Middle frontal gyrus (tissue), 1 donor: ENCODE measurements around the gene MOK.

ENCODE experiments used
- DNase-seq: peaks from one replicate; pipeline ENCODE4 v3.0.0-alpha.2; 2015; ENCODE audit warnings: low spot score; ENCODE audit errors: extremely low spot score

The MOK gene

DNA sequence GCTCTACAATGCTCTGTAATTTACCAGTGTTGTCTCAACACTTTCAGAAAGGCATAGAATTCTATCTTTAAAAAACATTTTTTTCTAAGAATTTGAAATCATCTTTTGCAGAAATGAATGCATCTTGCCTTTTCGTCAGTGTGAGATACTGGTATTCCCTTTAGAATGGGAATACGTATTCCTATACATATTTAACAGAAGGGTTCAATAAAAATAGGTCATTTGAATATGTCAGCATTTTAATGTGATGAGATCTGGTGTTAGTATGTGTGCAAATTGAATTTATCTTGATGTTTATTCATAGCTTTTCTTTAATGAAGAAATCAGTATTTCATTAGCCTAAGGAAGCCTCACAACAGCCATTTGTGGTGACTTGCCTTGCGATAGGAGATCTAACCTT is 121.1 kb downstream of the MOK start:
- no peak for DNase-seq

DNA sequence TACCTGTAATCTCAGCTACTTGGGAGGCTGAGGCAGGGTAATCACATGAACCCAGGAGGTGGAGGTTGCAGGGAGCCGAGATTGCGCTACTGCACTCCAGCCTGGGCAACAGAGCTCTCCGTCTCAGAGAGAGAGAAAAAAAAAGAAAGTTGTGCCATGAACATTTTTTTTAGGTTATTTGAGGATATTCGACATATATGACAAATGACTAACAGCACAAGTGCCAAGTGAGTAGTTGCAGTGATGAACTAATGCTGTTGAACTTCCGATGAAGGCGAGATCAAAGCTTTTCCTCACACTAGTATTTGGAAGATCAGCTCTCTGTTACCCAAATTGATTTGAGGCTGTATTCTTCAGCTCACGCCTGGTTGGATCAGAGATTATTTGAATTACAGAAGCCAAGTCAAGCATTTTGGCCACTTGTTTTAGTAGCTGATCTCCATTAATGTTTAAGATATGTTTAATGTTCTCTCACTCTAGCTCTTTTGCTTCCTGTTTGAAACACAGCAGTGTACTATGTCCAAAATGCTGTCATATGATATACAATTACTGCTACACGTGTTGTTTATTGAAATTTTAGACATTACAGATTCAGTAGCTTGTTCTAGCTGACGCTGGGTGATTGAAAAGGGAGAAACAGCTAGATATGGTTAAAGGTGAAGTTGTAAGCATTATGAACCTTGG is 121.9 kb downstream of the MOK start:
- no peak for DNase-seq

DNA sequence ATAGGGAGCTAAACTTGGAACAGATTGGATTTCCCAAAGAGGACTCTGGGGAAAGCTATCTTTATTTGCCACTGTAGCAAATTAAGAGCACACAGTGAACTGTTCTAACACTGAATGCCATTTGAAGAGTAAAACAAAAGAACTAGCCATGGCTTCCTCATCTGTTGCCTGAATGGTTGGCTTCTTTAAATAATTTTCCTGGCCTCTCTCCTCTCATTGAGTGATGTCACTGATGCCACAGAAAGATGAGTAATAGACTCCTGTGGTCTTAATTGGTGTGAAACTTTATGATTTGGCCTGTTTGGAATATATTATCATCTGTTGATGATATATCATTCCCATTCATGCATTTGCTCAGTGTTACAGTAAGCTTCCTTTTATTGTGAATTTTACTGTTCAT is 122.8 kb downstream of the MOK start:
- no peak for DNase-seq

GRCh38 chr14:102181187-102181586 is 123.8 kb downstream of the MOK start:
- no peak for DNase-seq

DNA sequence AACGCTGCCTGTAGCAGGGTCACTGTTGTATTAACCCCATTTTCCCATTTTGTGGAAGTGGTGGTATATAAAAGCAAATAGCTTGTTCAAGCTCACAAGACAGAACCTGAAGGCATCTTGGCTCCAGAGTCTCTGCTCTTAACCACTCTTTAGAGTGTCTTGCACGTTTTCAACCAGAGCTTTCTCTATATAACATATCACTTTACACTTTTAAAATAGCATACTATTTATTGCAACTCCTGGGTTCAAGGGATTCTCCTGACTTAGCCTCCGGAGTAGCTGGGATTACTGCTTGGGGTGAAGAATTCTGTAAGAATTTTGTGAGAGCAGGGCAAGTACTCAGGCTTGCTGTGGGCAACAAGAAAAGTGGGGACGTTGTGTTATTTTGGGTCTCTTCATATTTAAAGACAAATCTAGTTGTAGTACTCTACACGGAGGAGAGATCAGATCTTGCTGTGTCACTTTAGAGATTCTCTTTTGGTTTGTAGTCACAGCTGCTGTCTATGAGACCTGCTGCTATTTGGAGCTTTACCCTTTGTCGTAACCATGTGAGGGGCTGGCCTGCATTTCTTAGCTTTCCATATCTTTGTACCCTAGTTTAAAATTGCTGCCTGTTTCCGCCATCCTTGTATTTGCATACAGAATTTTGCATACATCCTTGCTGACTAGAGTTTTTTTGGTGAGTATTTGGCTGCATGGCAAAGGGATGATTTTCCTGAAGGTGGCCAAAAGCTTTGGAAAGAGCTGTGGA is 124.5 kb downstream of the MOK start:
- DNase-seq = no peak
